C4-2B (cell line): ENCODE data around the gene NUTM1.

Experiments used
- H3K27ac ChIP-seq: fragments of 450-650 bp; 2 replicates; pipeline ENCODE4 v1.5.1; 2017
- ZFX ChIP-seq: fragments of 450-650 bp; IDR thresholded peaks from 2 replicates; pipeline ENCODE4 v1.6.1; 2017
- TF ChIP-seq, protein P1 (sequence below): fragments of 450-650 bp; conservative IDR thresholded peaks from 2 replicates; pipeline ENCODE4 v1.5.1; 2017; ENCODE audit warnings: mild to moderate bottlenecking

The NUTM1 gene

GRCh38 chr15:34365836-34366235 lies 22.7 kb downstream of the NUTM1 start:
- TF ChIP-seq, protein P1, sequence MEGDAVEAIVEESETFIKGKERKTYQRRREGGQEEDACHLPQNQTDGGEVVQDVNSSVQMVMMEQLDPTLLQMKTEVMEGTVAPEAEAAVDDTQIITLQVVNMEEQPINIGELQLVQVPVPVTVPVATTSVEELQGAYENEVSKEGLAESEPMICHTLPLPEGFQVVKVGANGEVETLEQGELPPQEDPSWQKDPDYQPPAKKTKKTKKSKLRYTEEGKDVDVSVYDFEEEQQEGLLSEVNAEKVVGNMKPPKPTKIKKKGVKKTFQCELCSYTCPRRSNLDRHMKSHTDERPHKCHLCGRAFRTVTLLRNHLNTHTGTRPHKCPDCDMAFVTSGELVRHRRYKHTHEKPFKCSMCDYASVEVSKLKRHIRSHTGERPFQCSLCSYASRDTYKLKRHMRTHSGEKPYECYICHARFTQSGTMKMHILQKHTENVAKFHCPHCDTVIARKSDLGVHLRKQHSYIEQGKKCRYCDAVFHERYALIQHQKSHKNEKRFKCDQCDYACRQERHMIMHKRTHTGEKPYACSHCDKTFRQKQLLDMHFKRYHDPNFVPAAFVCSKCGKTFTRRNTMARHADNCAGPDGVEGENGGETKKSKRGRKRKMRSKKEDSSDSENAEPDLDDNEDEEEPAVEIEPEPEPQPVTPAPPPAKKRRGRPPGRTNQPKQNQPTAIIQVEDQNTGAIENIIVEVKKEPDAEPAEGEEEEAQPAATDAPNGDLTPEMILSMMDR, result no peak
- no peak for TF ChIP-seq ZFX
- H3K27ac ChIP-seq, result peak overlapping the region; percentile 90

DNA sequence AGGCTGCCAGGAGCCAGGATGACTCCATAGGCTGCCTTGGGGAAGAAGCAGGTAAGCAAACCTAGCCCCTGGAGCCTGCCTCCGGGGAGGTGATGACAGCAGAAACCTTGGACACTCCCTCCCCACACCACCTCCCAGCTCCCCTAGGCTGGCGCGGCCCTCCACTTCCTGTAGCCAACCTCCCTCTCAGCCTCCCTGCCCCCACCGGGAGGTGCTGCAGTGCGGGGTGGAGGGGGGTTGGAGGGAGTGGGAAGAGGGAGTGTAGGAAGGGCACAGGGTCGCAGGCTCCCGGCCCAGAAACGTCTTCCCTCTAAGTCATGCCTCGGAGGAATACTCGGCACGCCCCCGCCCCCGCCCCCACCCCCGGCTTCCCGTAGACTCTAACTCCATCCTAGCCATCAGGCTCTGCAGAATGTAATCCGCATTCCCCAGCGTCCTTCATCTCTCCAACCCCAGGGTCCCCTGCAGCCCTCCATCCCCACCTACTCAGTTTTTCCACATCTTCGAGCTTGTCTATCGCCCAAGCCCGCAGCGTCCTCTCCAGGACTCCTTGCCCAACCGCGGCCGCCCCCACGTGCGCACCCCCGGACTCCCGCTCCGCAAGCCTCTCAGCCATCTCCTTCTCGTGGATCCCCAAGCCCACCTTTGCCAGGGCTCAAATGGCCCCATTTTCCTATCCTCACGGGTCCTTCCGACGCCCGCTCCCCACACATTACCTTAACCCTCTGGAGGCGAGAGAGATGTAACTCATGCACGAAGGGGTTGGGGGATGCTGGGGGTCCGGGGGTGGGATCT lies 23.4 kb downstream of the NUTM1 start:
- peak overlapping the region; percentile 90 for H3K27ac ChIP-seq
- TF ChIP-seq, protein P1, result no peak
- no peak for TF ChIP-seq ZFX

- H3K27ac ChIP-seq, result peak within 1 kb of the TSS; percentile 90
- peak; percentile 30; the same call in 1 of the 2 replicates for TF ChIP-seq ZFX
- TF ChIP-seq, protein P1, result peak; percentile 99
Observed at GRCh38 chr15:34367101-34368081, 24.3 kb downstream of the NUTM1 start, which contains the start of gene LPCAT4. Gene LPCAT4, minus strand, starts transcription at chr15:34367196. Its CDS starts 96 bp downstream, at chr15:34367100.

DNA sequence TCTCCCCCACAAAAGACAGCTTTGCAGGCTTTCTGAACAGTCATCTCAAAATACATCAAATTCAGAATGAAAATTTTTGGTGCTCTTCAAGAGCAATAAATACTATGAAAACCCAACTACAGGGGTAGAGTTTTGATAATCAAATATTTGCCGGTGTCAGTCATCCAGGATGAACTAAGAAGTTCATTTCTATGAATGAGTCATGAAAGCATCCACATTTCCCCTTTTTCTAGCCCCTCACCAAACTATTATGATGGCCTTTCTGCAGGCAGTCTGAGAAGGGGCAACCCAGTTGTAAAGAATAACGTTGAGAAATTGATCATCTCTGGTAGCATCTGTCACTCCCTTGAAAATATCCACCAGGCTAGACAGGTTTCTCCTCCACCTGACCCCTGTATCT lies 27.0 kb downstream of the NUTM1 start:
- TF ChIP-seq, protein P1, result no peak
- no peak for TF ChIP-seq ZFX
- H3K27ac ChIP-seq, result no peak overlapping the region

- TF ChIP-seq ZFX, result no peak
- TF ChIP-seq, protein P1, result no peak
- H3K27ac ChIP-seq, result no peak overlapping the region
Observed at GRCh38 chr15:34370643-34371042, 27.5 kb downstream of the NUTM1 start.

DNA sequence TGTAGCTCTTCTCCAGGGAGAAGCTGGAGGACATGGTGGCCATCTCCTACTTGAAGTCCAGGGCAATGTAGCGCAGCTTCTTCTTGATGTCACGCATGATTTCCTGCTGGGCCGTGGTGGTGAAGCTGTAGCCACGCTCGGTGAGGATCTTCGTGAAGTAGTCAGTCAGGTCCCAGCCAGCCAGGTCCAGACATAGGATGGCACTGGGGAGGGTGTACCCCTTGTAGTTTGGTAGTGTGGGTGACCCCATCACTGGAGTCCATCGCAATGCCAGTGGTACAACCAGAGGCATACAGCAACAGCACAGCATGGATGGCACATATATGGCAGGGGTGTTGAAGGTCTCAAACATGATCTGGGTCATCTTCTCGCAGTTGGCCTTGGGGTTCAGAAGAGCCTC lies 30.8 kb downstream of the NUTM1 start:
- H3K27ac ChIP-seq, result no peak overlapping the region
- no peak for TF ChIP-seq ZFX
- TF ChIP-seq, protein P1, result no peak
